Spleen (tissue), 11 donors: ENCODE data around the gene VIL1. TPM values are rescaled to one million over a fixed set of nuclear protein-coding genes. Genes with fewer than 3 reads are reported as not detected.

Experiments used
- DNase-seq: peaks from one replicate; pipeline ENCODE4 v3.0.0-alpha.2; 2020
- H3K27ac ChIP-seq, 8 donors: fragments of 200-600 bp; sonication (generic) in 7 of 8; 1 replicate in 4 of 8; 2 replicates in 4 of 8; pipeline versions ENCODE4 v1.5.0 to v1.8.0; 2016 to 2021; ENCODE audit warnings: inconsistent platforms in 4 of 8, mild to moderate bottlenecking in 4 of 8, moderate library complexity in 1 of 8
- H3K27me3 ChIP-seq, 7 donors: fragments of 200-600 bp; sonication (generic) in 6 of 7; replicated peaks in 1 of 7; 1 replicate in 4 of 7; 2 replicates in 3 of 7; pipeline versions ENCODE4 v1.5.0 to v1.8.0; 2016 to 2021; ENCODE audit warnings: inconsistent platforms in 3 of 7, mild to moderate bottlenecking in 1 of 7
- H3K36me3 ChIP-seq, 6 donors: fragments of 200-600 bp; sonication (generic) in 5 of 6; 1 replicate in 4 of 6; 2 replicates in 2 of 6; pipeline versions ENCODE4 v1.5.0 to v1.8.0; 2016 to 2021; ENCODE audit warnings: inconsistent platforms in 2 of 6
- H3K4me1 ChIP-seq, 6 donors: fragments of 200-600 bp; sonication (generic) in 5 of 6; 1 replicate in 3 of 6; 2 replicates in 3 of 6; pipeline versions ENCODE4 v1.5.0 to v1.8.0; 2016 to 2021; ENCODE audit warnings: inconsistent platforms in 3 of 6
- H3K4me3 ChIP-seq, 8 donors: fragments of 200-600 bp; sonication (generic) in 7 of 8; 1 replicate in 4 of 8; 2 replicates in 4 of 8; pipeline versions ENCODE4 v1.5.0 to v1.8.0; 2016 to 2021; ENCODE audit warnings: inconsistent platforms in 4 of 8, mild to moderate bottlenecking in 4 of 8, moderate library complexity in 2 of 8
- H3K9me3 ChIP-seq, 8 donors: fragments of 200-600 bp; sonication (generic) in 7 of 8; 1 replicate in 4 of 8; 2 replicates in 4 of 8; pipeline versions ENCODE4 v1.5.0 to v1.8.0; 2016 to 2021; ENCODE audit warnings: inconsistent platforms in 4 of 8
- CTCF ChIP-seq, 11 experiments: fragments of 200-600 bp in 7 of 11; fragments of 450-650 bp in 4 of 11; sonication (generic) in 4 of 11; IDR thresholded peaks in 8 of 11; conservative IDR thresholded peaks in 3 of 11; 1 replicate in 7 of 11; 2 replicates in 4 of 11; pipeline versions ENCODE4 v1.4.0 to v1.8.0; 2016 to 2021; ENCODE audit warnings: antibody characterized with exemption in 11 of 11, inconsistent platforms in 4 of 11, mild to moderate bottlenecking in 1 of 11
- POLR2A ChIP-seq, 3 donors: fragments of 450-650 bp; IDR thresholded peaks; one replicate each; pipeline ENCODE4 v1.5.1; 2017; ENCODE audit warnings: antibody characterized with exemption in 3 of 3, mild to moderate bottlenecking in 1 of 3
- POLR2AphosphoS5 ChIP-seq, 3 donors: sonication (generic); formaldehyde crosslinking; IDR thresholded peaks; one replicate each; pipeline ENCODE4 v1.5.1; 2017; ENCODE audit warnings: antibody characterized with exemption in 3 of 3
- WGBS, 5 donors: extraction: QIAGEN DNeasy Blood & Tissue Kit in 3 of 5; methylation state at CpG; one replicate each; pipeline versions ENCODE4 v1.1.5 to v1.1.7; 2013 to 2018; 5-methylcytosine and 5-hydroxymethylcytosine counted together
- intact Hi-C: fragments of 100-400 bp; cut with DNase I; formaldehyde crosslinking; loops from one replicate; pipeline ENCODE4 v1.15.0; 2023; ENCODE audit warnings: low total_unique reads
- polyA plus RNA-seq, 3 donors: library from polyadenylated mRNA; stranded (reverse); fragments of 200-250 nt; gene quantifications; one replicate each; pipeline ENCODE4 v1.2.1, GENCODE V29; 2013
- total RNA-seq, 7 donors: library from RNA; depleted of rRNA in 3 of 7; stranded (reverse); fragments of >200 nt in 3 of 7; fragmentation: NEBNext Ultra II Directional in 4 of 7; extraction: Animal tissue kit (Norgen Biotek cat#: 25700) in 4 of 7; gene quantifications; one replicate each; pipeline versions ENCODE4 v1.1.0 to v1.2.1, GENCODE V29; 2016 to 2021
- donor health status: healthy with polysubstance abuse.
- donor health status: DM: no; HTN: no; CAD: no; lungs with moderate emphysema.
- donor health status: DM: no; HTN: no; CAD: no.
- donor health status: Bipolar disorder and iron deficiency.
- donor health status: healthy.
- donor health status: DM: no; HTN: no; CAD: no.
- donor health status: DM: yes; HTN: yes; CAD: no.

Gene VIL1
- total and polyA plus RNA-seq, 10 donors: 0.04 to 0.72 (median 0.18) TPM; not detected in 4

- intact Hi-C loops: no loop called here
- H3K27ac ChIP-seq: no peak overlapping the region
- no peaks in the 10 kb centered on the region for H3K4me1 ChIP-seq
- peak; percentile 28 for DNase-seq
- no peaks in the 10 kb centered on the region for H3K27me3 ChIP-seq
- TF ChIP-seq POLR2A (IDR thresholded peaks at IDR 0.05) (no peak), POLR2AphosphoS5 (IDR thresholded peaks at IDR 0.05) (no peak), CTCF (IDR thresholded peaks at IDR 0.05 in 8 of 11, conservative IDR thresholded peaks at IDR 0.05 in 3 of 11) (no peak)
- no peaks in the 10 kb centered on the region for H3K9me3 ChIP-seq
- no peaks in the 10 kb centered on the region for H3K36me3 ChIP-seq
- H3K4me3 ChIP-seq: no peak overlapping the region
- WGBS, 5 donors: 80 to 94% (median 90%) methylated on average over 7 to 10 of the region's 10 CpGs
These were observed 13.0 kb downstream of the VIL1 start for GRCh38 chr2:218431878-218432277.

- no peaks in the 10 kb centered on the region for H3K27me3 ChIP-seq
- 89 to 96% (median 95%) methylated on average over 8 of the region's 8 CpGs for WGBS, 5 donors
- TF ChIP-seq POLR2A (IDR thresholded peaks at IDR 0.05): no peak
- TF ChIP-seq POLR2AphosphoS5 (IDR thresholded peaks at IDR 0.05): no peak
- TF ChIP-seq CTCF (IDR thresholded peaks at IDR 0.05 in 8 of 11, conservative IDR thresholded peaks at IDR 0.05 in 3 of 11): no peak
- H3K27ac ChIP-seq: no peak overlapping the region
- no peak overlapping the region for H3K4me3 ChIP-seq
- DNase-seq: peak; percentile 35
- intact Hi-C loops: no loop called here
- no peaks in the 10 kb centered on the region for H3K9me3 ChIP-seq
- peaks cover 0 to under 1% (median 0%) of the 10 kb centered on the region in 6 donors for H3K4me1 ChIP-seq
- no peaks in the 10 kb centered on the region for H3K36me3 ChIP-seq
These were observed 13.9 kb downstream of the VIL1 start for GRCh38 chr2:218432676-218433365.

GRCh38 chr2:218434456-218434855 lies 15.5 kb downstream of the VIL1 start:
- peak; percentile 27 for DNase-seq

More at GRCh38 chr2:218434456-218434855, 15.5 kb downstream of the VIL1 start:
- H3K27me3 ChIP-seq: no peaks in the 10 kb centered on the region
- WGBS, 5 donors: 80 to 98% (median 91%) methylated on average over 7 to 9 of the region's 9 CpGs
- TF ChIP-seq POLR2A (IDR thresholded peaks at IDR 0.05) (no peak), CTCF (IDR thresholded peaks at IDR 0.05 in 8 of 11, conservative IDR thresholded peaks at IDR 0.05 in 3 of 11) (no peak), POLR2AphosphoS5 (IDR thresholded peaks at IDR 0.05) (no peak)
- intact Hi-C loops: no loop called here
- H3K27ac ChIP-seq: no peak overlapping the region
- H3K9me3 ChIP-seq: no peaks in the 10 kb centered on the region
- peaks cover 0 to 17% (median 11%) of the 10 kb centered on the region in 6 donors for H3K4me1 ChIP-seq
- H3K4me3 ChIP-seq: no peak overlapping the region
- H3K36me3 ChIP-seq: no peaks in the 10 kb centered on the region
